Body of pancreas (tissue), 4 donors: ENCODE data around the gene BCAP29.
"Not testable (repeated sequence)": the region's sequence is repeated elsewhere in the genome, so short reads cannot be mapped to it uniquely, and the experiment has no call there.

Experiments
- CTCF ChIP-seq, 7 experiments: fragments of 450-650 bp in 4 of 7; fragments of 200-600 bp in 3 of 7; sonication (generic) in 3 of 7; IDR thresholded peaks; one replicate each; pipeline ENCODE4 v1.5.1; 2016 to 2019; ENCODE audit warnings: antibody characterized with exemption in 7 of 7
- POLR2A ChIP-seq, 3 donors: fragments of 450-650 bp; IDR thresholded peaks; one replicate each; pipeline ENCODE4 v1.6.1; 2016; ENCODE audit warnings: antibody characterized with exemption in 3 of 3, mild to moderate bottlenecking in 2 of 3

GRCh38 chr7:107639070-107639469 lies 59.0 kb downstream of the BCAP29 start:
- TF ChIP-seq POLR2A, CTCF (IDR thresholded peaks at IDR 0.05): not testable (repeated sequence)
